ENCODE results near the gene MXRA8.
"Not testable (repeated sequence)": the region's sequence is repeated elsewhere in the genome, so short reads cannot be mapped to it uniquely, and the experiment has no call there.

Gene MXRA8

DNA sequence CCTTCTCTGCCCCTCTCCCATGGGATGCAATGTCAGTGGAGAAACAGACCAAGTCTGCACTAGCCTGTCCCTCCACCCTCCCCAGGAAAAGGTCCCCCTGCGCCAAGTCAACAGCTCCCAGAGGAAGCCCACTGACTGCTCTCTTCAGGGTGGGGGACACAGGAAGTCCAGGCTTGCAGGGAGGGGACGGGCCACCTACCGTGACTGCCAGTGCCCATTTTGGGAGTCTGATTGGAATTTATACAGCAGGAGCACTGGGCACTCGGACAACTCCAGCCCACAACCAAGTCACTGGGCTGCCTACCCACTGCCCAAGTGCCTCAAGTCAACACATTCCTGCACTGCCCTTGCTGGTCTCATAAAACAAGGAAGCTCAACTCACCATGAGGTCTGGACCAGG, 34.7 kb upstream of the MXRA8 start:
- no peak for DNase-seq (ENCODE audit: low spot score)

DNA sequence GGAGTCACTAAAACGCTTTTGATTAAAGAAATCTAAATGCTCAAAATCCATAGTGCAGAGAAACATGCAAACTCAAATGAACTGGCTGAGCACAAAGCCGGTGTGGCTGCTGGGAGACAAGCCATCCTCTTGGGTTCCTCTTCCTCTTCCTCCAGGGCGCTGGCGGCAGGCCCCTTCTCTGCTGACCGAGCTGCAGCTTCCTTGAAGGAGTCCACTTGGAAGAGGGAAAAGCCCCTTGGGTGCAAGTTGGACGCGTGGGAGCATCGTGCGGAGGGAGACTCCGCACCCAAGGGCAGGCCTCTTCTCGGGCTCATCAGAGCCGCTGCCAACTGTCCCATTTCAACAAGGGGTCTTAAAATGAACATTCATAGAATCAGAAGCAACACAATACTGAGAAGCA, 32.9 kb upstream of the MXRA8 start:
- DNase-seq (ENCODE audit: low spot score), result no peak

DNA sequence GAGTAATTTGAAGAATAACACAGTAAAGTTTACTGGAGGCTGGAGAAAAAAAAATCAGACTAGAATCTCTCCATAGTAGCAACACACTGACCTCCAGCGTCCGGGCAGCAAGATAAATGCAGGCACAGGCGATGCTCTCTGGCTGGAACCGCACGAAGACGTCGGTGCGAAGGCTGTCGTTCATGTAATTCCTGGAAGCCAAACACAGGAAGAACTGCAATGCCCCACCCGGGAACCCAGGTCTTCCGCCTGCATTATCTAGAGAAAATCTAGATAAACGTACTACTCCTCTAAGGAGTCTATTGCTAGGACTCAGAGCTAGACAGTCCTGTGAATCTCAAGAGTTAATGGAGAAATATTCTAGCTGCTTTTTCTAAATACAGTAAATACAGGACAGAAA, 32.3 kb upstream of the MXRA8 start:
- no peak for DNase-seq (ENCODE audit: low spot score)

DNA sequence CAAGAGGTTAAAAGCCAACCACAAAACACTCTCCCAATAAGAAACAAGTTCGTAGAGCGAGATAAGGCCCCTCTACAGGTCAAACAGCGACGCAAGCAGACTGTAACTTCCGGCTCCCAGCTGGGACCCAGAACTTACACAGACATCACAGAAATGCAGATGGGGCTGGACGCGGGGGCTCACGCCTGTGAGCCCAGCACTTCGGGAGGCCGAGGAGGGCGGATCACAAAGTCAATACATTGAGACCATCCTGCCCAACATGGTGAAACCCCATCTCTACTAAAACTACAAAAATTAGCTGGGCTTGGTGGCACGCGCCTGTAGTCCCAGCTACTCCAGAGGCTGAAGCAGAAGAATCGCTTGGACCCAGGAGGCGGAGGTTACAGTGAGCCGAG, 29.7 kb upstream of the MXRA8 start:
- DNase-seq (ENCODE audit: low spot score), result no peak

DNA sequence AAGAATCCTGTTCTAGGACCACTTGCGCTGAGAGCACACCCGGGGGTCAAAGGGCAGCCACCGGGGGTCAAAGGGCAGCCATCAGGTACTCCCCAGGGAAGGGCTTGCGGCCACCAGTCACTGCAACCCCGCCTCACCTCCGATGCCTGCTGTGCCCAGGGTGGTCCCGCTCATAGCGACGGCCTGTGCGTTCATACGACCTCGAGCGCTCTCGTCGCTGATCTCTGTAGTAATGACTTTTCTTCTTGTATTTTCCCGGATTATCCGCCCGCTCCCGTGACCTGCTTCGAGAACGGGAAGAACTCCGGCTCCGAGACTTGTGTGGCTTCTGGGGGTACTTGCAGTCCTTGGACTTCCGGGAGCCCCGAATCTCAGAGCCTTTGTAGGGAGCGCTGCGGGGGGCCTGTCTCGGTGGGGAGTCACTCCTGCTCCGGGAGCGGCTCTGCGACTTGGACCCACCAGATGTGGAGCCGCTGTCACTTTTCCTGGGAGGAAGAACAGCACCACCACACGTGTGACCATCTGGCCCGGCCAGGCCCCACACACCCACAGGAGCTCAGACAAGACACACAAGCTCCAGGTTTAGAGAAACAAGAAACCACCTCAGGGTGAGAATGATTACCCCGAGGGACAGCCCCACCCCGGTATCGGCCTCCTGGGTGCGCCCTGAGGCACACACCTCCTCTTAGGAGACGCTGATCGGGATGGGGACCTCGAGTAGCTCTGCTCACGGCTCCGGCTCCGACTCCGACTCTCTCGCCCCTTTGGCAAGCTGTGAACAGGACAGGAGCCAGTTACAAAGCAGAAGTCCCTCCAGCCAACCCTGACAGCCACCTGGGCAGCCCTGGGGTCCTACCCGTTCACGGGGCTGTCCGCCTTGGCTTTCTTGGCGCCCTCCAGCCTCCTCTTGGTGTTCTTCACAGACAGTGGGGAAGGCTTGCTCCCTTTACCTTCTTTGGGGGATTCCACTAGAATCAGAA, 29.0 kb upstream of the MXRA8 start:
- no peak for DNase-seq (ENCODE audit: low spot score)

DNA sequence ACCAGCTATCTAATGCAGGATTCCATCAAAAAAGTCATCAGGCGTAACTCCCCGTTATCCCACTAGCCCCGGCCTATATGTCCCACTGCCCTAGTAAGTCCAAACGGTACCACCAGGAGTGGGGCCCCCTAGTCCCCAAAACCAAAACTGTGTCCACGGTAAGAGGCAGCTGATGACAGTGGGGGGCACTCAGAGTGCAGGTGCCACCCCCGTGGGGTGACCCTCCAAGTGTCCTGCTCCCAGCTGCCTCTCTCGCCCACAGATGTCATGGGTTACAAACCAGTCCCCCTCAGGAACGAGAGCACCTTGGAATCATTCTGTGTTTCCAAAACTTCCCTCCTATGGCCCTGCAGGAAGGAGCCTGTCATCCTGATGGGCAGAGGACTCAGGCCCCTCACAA, 27.6 kb upstream of the MXRA8 start:
- no peak for DNase-seq (ENCODE audit: low spot score)

DNA sequence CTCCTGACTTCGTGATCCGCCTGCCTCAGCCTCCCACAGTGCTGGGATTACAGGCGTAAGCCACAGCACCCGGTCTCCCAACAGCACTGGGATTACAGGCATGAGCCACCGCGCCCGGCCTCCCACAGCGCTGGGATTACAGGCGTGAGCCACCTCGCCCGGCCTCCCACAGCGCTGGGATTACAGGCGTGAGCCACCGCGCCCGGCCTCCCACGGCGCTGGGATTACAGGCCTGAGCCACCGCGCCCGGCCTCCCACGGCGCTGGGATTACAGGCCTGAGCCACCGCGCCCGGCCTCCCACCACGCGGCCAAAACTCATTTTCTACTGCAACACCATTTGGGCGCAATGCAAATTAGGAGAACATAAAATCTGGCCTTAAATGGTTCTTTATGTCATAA, 27.0 kb upstream of the MXRA8 start:
- DNase-seq (ENCODE audit: low spot score), result not testable (repeated sequence)

DNA sequence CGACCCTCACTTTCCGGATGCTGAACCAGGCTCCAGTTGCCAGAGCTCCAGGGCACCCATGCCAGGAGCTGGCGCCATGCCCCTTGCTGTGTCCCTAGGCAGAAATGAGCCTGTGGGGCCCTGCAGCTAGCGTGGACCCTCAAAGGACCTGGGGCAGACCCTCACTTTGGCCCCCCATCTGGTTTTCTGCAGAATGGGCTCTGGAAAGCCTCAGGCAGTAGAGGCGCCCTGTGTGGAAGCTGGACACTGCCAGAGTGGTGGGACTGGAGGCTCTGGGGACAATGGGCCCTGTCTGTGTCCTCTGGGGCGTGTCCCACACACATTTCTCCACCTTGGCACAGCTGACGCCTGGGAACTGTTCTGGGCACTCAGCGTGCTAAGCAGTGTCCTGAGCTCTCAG, 22.9 kb upstream of the MXRA8 start:
- no peak for DNase-seq (ENCODE audit: low spot score)

DNA sequence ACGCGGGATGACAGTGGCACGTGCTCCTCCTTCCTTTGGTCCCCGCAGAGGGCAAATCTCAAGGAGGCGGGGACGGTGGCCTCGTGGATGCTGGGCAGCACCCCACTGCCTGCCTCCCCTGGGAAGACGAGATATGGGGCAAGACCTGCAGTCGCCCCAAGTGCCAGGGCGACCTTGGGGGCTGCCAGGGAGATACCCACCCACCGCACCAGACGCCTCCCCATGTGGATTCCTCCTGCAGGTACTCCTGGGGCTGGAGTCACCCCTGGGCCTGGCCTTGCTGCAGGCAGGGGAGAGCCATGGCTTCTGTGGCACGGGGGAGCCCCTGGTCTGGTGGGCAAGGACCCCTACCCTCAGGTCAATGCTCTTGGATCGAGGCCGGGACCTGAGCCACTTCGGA, 22.5 kb upstream of the MXRA8 start:
- DNase-seq (ENCODE audit: low spot score), result no peak

DNA sequence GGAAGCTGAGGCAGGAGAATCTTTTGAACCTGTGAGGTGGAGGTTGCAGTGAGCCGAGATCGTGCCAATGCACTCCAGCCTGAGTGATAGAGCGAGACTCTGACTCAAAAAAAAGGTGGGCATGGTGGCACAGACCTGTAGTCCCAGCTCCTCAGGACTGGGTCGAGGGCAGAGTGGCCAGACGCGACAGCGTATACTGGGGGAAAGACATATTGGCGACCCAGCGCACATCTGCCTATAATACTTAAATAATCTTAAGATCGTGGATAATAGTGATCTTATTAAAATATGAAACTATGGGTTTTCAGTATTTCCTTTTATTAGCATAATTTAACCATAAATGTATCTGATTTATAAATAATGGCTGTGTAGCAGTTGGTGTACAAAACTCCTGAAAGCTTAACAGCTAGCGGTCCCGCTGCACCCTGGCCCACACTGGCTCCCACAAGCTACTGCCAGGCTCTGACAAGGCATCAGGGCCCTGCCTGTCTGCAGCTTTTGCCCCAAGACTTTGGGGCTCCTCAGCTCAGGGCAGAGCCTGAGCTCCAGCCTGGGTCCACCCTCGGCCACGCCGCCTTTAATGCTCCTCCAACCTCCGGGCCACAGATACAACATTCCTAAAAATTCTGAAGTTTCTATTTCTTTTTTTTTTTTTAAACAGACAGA, 19.3 kb upstream of the MXRA8 start:
- DNase-seq (ENCODE audit: low spot score), result no peak

DNA sequence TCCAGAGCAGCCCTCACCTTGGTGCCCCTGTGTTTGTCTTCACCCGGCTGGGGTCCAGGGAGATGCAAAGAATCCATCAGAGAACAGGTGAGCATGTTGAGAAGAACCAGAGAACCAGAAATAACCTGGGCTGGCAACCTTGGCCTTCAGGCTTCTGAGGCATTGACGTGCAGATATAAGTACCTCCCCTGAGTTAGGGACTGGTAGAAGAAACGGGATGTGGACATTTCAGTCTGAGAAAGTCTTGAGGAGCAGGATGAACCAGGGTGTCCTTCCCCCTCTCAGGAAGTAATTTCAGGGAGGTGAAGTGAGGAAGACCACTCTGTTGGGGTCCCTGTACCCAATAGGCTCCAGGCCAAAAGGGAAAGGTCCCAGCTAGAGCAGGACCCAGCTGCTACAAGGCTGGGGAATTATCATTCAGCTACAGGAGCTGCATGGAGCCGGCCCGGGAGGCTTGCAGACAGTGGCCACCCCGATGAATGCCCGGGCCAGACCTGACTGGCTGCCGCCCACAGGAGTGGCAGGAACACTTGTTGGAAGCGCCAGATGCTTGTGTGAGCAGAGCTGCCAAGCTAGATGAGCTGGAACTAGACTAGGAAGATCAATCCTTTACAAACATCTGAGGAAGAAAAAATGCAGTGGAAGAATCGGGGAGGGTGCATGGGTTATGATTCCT, 18.3 kb upstream of the MXRA8 start:
- no peak for DNase-seq (ENCODE audit: low spot score)

DNA sequence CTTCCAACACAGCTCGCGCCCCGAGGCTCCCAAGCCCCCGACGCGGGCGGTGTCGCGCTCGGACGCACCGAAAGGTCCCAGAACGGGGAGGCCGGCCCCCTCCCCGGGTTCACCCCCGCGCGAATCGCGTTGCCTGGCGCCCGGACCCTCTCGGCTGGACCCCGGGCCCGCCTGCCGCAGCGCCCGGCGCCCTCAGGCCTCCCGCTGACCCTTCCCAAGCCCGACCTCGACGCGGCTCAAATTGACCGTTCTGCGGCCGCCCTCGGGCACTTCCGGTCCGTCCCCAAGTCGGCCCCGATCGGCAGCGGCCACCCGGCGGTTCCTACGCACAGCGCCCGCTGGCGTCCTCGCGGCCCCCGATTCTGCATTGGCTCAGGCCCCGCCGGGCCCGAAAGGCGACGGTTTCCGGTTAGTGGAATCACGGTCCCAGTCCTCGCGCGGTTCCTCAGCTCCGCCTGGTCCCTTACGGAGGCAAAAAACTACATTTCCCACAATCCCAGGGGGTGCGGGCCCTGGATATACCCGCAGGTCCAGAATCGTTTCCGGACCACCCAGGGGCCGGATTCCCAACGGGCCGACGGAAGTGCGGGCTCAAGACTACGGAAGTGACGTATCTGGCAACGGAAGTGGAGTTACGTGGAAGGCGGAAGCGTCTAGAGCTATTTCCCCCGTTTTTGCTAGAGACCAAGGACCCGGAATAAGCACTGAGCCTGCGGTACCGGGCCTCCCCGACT, 16.7 kb upstream of the MXRA8 start, which contains the start of gene AURKAIP1:
AURKAIP1 (minus strand) TSS at position 279 of the 734 bp plus-strand sequence. CDS start 451 bp downstream, outside the sequence.
- peak; percentile 97 for DNase-seq (ENCODE audit: low spot score)

DNA sequence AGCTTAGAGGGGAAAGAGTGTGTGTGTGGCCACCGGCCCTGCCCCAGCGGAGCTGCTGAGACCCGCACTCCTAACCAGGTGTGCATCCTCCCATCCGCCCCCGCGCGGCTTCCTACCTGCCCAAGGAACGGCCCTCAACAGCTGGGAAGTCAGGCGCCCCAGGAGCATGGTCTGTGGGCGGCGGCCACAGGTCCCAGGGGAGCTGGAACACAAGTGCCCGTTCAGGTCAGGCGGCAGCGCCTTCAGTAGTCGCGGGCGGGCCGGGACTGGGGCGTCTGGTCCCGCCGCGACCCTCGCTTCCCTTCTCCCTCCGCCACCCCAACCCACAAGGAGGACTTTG, 16.2 kb upstream of the MXRA8 start:
- no peak for DNase-seq (ENCODE audit: low spot score)

DNA sequence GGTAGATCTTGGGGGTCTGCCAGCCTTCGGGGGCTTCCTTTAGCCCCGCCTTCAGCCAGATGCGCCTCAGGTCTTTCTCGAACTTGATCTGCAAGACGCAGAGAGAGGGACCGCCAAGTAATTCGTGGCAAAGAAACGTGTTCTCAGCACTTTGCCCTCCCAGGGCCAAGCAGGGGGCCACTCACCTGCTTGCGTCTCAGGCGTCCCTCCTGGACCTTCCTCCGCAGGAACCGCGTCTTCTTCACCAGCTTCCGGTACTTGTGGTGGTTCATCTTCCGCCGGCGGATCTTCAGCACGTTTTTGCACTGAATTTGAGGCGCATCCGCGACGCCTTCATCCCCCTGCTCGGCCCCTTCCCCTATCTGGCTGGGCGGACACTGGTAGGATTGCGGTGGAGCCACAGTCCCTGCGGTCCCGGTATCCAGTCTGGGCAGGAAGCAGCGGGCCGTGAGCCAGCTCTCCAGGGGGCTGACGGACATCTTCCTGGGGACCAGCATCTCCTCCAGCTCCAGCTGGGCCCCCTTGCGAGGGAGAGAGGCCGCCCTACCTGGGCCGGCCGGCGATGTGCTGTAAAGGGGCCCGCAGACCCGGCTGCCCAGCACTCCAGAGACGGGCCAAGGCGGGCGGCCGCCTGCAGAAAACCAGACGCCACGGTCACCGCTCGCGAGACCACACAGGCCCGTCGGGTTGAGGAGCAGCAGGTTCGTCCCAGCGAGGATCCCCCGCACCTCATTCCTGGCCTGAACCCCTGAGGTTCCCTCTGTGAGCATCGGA, 15.6 kb upstream of the MXRA8 start:
- no peak for DNase-seq (ENCODE audit: low spot score)

DNA sequence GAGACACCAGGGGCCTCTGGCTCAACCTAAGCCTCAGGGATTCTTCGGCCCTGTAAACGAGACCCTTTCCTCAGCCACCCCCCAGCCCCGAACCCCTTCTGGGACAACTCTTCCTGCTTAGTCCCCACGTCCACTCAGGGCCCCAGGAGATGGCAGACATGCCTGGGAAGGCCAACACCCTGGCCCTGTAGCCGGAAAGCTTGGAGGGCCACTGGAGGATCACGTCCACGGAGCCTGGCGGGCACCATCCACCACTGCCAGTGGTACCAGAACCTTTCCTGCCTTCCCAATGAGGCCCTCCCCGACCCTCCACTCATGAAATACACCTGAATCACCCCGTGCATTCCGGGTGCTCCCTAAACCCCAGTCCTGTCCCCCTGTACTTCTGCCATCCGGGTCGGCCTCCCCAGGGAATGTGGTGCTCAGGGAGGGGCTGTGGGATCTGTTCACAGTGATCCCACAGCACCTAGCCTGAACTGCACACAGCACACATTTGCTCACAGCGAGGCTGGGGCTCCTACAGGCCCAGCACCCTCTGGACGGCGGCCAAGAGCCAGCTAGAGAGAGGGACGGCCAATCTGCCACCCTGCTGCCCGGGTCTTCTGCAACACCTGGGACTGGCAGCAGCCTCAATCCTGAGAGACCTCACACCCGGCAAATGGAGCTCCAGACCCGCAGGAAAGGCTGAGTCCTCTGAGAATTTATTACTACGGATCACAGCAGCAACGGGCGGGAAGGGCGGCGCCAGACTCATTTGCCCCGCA, 14.9 kb upstream of the MXRA8 start:
- DNase-seq (ENCODE audit: low spot score), result no peak

DNA sequence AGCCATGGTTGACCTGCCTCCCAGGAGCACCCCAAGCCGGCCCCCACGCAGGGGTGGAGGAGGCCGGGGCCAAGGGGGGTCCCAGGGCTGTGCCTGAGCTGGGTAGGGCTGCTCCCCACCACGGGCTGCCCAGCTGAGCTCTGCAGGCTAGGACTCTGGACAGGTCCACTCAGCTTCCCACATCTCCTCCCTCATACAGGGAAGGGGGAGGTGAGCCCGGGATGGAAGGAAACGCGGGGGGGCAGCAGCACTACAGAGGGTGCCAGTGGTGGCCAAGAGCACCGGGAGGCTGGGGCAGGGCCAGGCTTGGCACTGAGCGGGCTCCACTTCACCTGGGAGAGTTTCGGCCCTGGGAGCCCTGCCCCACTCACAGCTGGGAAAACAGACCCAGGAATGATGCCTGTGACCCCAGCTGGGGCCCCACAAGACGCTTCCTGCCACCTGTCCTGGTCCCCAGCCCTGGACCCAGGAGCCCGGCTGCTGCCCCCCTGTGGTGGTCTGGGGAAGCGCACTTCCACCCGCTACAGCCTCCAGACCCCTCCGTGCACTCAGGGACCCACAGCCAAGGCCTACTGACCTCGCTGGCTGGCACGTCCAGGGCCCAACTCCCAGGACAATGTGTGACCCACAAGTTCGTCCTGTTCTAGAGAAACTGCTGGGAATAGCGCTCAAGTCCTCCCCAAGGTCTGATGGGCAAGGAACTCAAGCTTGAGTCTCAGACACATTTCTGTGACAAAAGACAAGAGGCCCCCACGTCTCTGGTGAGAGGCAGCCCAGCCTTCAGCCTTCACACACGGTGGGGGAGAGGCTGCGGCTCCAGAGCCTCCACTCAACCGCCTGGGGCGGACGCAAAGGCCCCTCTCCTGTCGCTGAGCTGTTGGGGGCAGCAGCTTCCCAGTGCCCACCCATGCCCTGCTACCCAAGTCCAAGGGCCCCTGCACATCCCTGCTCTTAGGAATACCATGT, 13.7 kb upstream of the MXRA8 start:
- DNase-seq (ENCODE audit: low spot score), result peak; percentile 87

DNA sequence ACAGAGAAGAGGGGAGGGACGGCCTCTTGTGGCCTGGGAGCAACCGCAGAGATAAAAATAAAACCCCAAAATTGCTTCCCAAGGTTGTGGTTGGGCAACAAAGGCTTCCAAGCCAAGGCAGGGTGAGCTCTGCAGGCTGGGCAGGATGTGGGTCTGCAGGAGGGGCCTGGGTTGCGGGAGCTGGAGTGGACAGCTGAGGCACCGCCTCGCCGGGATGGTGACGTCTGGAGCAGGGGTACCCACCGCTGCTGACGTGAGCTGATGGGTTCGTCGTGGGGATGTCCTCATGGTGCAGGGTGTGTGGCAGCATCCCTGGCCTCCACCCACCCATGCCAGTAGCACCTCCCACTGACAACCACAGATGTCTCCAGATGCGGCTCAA, 13.0 kb upstream of the MXRA8 start:
- no peak for DNase-seq (ENCODE audit: low spot score)

DNA sequence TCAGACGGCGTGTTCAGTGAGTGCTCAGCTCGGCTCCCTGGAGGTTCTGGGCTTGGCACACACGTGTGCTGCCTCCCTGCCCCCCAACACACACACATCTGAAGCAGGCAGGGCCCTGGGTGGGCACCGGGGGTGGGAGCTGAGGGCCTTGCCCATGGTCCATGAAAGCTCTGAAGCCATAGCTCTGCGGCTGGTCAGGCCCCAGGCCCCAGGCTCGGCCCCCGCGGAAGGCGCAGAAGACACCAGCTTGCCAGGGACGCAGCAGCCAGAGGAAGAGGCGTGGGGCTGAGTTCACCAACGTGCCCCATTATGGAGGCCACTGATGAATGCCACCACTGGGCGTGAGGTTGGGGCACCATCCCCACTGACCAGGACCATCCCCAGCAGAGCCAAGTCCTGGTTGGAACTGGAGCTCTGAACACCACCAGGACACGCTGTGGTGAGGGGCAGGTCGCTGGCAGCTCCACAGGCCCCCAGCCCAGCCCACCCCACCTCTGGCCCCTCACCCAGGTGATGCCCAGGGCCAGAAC, 12.5 kb upstream of the MXRA8 start:
- no peak for DNase-seq (ENCODE audit: low spot score)

DNA sequence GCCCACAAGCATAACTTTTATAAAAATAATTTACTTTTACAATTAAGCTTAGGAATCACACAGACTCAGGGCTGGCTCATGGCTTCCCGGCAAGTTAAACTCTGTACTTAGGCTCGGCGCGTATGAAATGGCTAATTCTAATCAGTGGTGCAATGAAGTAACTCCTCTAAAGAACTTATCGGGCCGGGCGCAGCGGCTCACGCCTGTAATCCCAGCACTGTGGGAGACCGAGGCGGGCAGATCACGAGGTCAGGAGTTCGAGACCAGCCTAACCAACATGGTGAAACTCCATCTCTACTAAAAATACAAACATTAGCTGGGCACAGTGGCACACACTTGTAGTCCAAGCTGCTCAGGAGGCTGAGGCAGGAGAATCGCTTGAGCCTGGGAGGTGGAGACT, 11.7 kb upstream of the MXRA8 start:
- not testable (repeated sequence) for DNase-seq (ENCODE audit: low spot score)

Measured in germinal center (tissue), 1 donor.